Testis (tissue), 3 donors: ENCODE measurements around the gene TIMELESS. TPM values are rescaled to one million over a fixed set of nuclear protein-coding genes. Genes with fewer than 3 reads are reported as not detected.

Experiments used
- DNase-seq: peaks from one replicate; pipeline ENCODE4 v3.0.0-alpha.2; 2019
- H3K27ac ChIP-seq, 2 donors: fragments of 200-600 bp; sonication (generic); one replicate each; pipeline ENCODE4 v1.5.1; 2019
- H3K27me3 ChIP-seq: fragments of 200-600 bp; sonication (generic); one replicate; pipeline ENCODE4 v1.5.1; 2019
- H3K36me3 ChIP-seq: fragments of 200-600 bp; sonication (generic); one replicate; pipeline ENCODE4 v1.5.1; 2017; ENCODE audit warnings: low read depth; ENCODE audit errors: missing control alignments
- H3K4me1 ChIP-seq: fragments of 200-600 bp; sonication (generic); one replicate; pipeline ENCODE4 v1.5.1; 2019
- H3K4me3 ChIP-seq, 2 donors: fragments of 200-600 bp; sonication (generic); one replicate each; pipeline ENCODE4 v1.5.1; 2017 to 2019
- H3K9me3 ChIP-seq: fragments of 200-600 bp; sonication (generic); one replicate; pipeline ENCODE4 v1.5.1; 2017
- CTCF ChIP-seq, 3 experiments: fragments of 450-650 bp in 2 of 3; fragments of 200-600 bp in 1 of 3; sonication (generic) in 1 of 3; IDR thresholded peaks; one replicate each; pipeline ENCODE4 v1.5.1; 2016 to 2019; ENCODE audit warnings: antibody characterized with exemption in 3 of 3, mild to moderate bottlenecking in 2 of 3, moderate library complexity in 1 of 3
- POLR2A ChIP-seq: fragments of 450-650 bp; IDR thresholded peaks from one replicate; pipeline ENCODE4 v1.6.1; 2017; ENCODE audit warnings: antibody characterized with exemption, mild to moderate bottlenecking, moderate library complexity
- WGBS, 2 donors: methylation state at CpG; one replicate each; pipeline ENCODE4 v1.1.5; 2018; 5-methylcytosine and 5-hydroxymethylcytosine counted together
- intact Hi-C: fragments of 100-400 bp; cut with DNase I; formaldehyde crosslinking; loops from one replicate; pipeline ENCODE4 v1.15.1; 2023; ENCODE audit warnings: low total_unique reads
- polyA plus RNA-seq: library from polyadenylated mRNA; stranded (reverse); fragments of 350-450 nt; fragmentation: Illumina TruSeq; extraction: RNeasy Lipid Tissue Mini Kit (QIAGEN cat#74804); gene quantifications from one replicate; pipeline ENCODE4 v1.2.3, GENCODE V29; 2014; ENCODE audit warnings: low read depth, low replicate concordance; ENCODE audit not compliant: insufficient read depth
- total RNA-seq, 2 donors: library from RNA; depleted of rRNA; stranded (reverse); fragments of >200 nt; gene quantifications; one replicate each; pipeline ENCODE4 v1.2.3, GENCODE V29; 2016

TIMELESS gene
- total and polyA plus RNA-seq, 3 donors from 2014 or later, result 13.5 to 16.3 (median 16.2) TPM

GRCh38 chr12:56398324-56398723 lies 50.9 kb downstream of the TIMELESS start:
- Histone ChIP-seq H3K4me3 (no peak overlapping the region), H3K27me3 (no peaks in the 10 kb centered on the region), H3K27ac (no peak overlapping the region), H3K36me3 (no peaks in the 10 kb centered on the region), H3K4me1 (no peaks in the 10 kb centered on the region), H3K9me3 (no peaks in the 10 kb centered on the region)
- intact Hi-C loops, result no loop called here
- no peak for DNase-seq
- TF ChIP-seq POLR2A (no peak), CTCF (IDR thresholded peaks at IDR 0.05) (no peak)

- Histone ChIP-seq H3K4me3 (no peak overlapping the region), H3K27me3 (no peaks in the 10 kb centered on the region), H3K4me1 (no peaks in the 10 kb centered on the region), H3K27ac (no peak overlapping the region), H3K36me3 (no peaks in the 10 kb centered on the region), H3K9me3 (no peaks in the 10 kb centered on the region)
- intact Hi-C loops, result no loop called here
- no peak for TF ChIP-seq CTCF (IDR thresholded peaks at IDR 0.05)
- no peak for TF ChIP-seq POLR2A
- DNase-seq, result no peak
- WGBS, 2 donors, result 97 to 98% methylated on average over 2 of the region's 2 CpGs
Measured at GRCh38 chr12:56392331-56392730, 56.9 kb downstream of the TIMELESS start.

- 91 to 96% methylated on average over 1 of the region's 1 CpG for WGBS, 2 donors
- DNase-seq, result no peak
Measured at GRCh38 chr12:56391721-56392120, 57.5 kb downstream of the TIMELESS start.

GRCh38 chr12:56389412-56389811 lies 59.8 kb downstream of the TIMELESS start:
- TF ChIP-seq CTCF (IDR thresholded peaks at IDR 0.05) (no peak), POLR2A (no peak)
- Histone ChIP-seq H3K36me3 (no peaks in the 10 kb centered on the region), H3K4me1 (no peaks in the 10 kb centered on the region), H3K9me3 (no peaks in the 10 kb centered on the region), H3K27ac (no peak overlapping the region), H3K4me3 (no peak overlapping the region), H3K27me3 (no peaks in the 10 kb centered on the region)
- DNase-seq, result no peak
- 63 to 66% methylated on average over 5 of the region's 5 CpGs for WGBS, 2 donors
- intact Hi-C loops, result no loop called here

More at GRCh38 chr12:56391721-56392120, 57.5 kb downstream of the TIMELESS start:
- no peaks in the 10 kb centered on the region for H3K27me3 ChIP-seq
- no peak overlapping the region for H3K27ac ChIP-seq
- no peaks in the 10 kb centered on the region for H3K4me1 ChIP-seq
- intact Hi-C loops, result no loop called here
- no peak overlapping the region for H3K4me3 ChIP-seq
- no peaks in the 10 kb centered on the region for H3K9me3 ChIP-seq
- TF ChIP-seq CTCF (IDR thresholded peaks at IDR 0.05) (no peak), POLR2A (no peak)
- no peaks in the 10 kb centered on the region for H3K36me3 ChIP-seq

- DNase-seq, result no peak
- Histone ChIP-seq H3K36me3 (no peaks in the 10 kb centered on the region), H3K4me3 (no peak overlapping the region), H3K9me3 (no peaks in the 10 kb centered on the region), H3K27me3 (no peaks in the 10 kb centered on the region), H3K27ac (no peak overlapping the region), H3K4me1 (no peaks in the 10 kb centered on the region)
- TF ChIP-seq POLR2A, result no peak
- TF ChIP-seq CTCF (IDR thresholded peaks at IDR 0.05), result no peak
- 65 to 67% methylated on average over 7 of the region's 7 CpGs for WGBS, 2 donors
- intact Hi-C loops, result no loop called here
Measured at GRCh38 chr12:56387152-56387736, 62.0 kb downstream of the TIMELESS start.
